BE2C (cell line): ENCODE results near the gene RLBP1.
A peak's percentile ranks its signal among the peaks of the same experiment; 100 is the strongest.

Source experiments
- DNase-seq: peaks from one replicate; pipeline ENCODE4 v3.0.0-alpha.2; 2020
- H3K27me3 ChIP-seq: fragments of 250-450 bp; sonication (Bioruptor Pico); 2 replicates; pipeline ENCODE4 v1.5.1; 2020; ENCODE audit warnings: mild to moderate bottlenecking
- H3K36me3 ChIP-seq: fragments of 250-450 bp; sonication (Bioruptor Pico); 2 replicates; pipeline ENCODE4 v1.5.1; 2020; ENCODE audit warnings: mild to moderate bottlenecking
- H3K4me1 ChIP-seq: fragments of 250-450 bp; sonication (Bioruptor Pico); 2 replicates; pipeline ENCODE4 v1.5.1; 2020
- H3K4me3 ChIP-seq: 2 replicates; pipeline ENCODE4 v1.5.1; 2011; ENCODE audit warnings: low read depth, low read length
- H3K9me3 ChIP-seq: fragments of 250-450 bp; sonication (Bioruptor Pico); 2 replicates; pipeline ENCODE4 v1.5.1; 2020
- CTCF ChIP-seq: IDR thresholded peaks from 2 replicates; pipeline ENCODE4 v1.5.1; 2012; ENCODE audit warnings: mild to moderate bottlenecking, low read depth, low read length

The RLBP1 gene

DNA sequence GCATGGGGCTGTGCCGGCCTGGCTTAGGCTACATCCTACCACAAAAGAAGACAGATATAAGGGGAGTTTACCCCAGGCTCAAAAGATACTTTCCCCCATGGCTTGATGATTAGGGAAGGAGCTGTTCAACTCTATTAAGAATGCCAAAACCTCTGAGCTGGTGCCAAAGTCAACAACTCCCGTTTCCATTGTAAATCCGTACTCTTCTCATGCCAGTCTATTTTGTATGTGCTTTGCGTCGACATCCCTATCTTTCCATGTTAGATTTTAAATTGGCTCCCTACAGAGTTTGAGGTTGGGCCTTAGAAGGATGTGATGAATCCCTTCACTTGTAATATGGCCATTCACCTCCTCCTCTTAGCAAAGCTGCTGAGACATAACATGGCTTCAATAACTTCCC lies 46.9 kb downstream of the RLBP1 start:
- H3K4me1 ChIP-seq = no peaks in the 10 kb centered on the region
- H3K9me3 ChIP-seq = no peaks in the 10 kb centered on the region
- peaks cover 17% of the 10 kb centered on the region for H3K36me3 ChIP-seq
- no peak for DNase-seq
- TF ChIP-seq CTCF = no peak
- no peak overlapping the region for H3K4me3 ChIP-seq
- H3K27me3 ChIP-seq = no peaks in the 10 kb centered on the region

- no peak for DNase-seq
These were observed 48.5 kb downstream of the RLBP1 start for GRCh38 chr15:89172921-89173320.

GRCh38 chr15:89171136-89172072 lies 50.0 kb downstream of the RLBP1 start:
- TF ChIP-seq CTCF = peak; percentile 91
- peak; percentile 63 for DNase-seq
- no peaks in the 10 kb centered on the region; the same call in 1 of the 2 replicates for H3K4me1 ChIP-seq
- peaks cover 2% of the 10 kb centered on the region for H3K36me3 ChIP-seq
- no peak overlapping the region for H3K4me3 ChIP-seq
- no peaks in the 10 kb centered on the region for H3K9me3 ChIP-seq
- H3K27me3 ChIP-seq = no peaks in the 10 kb centered on the region

More at GRCh38 chr15:89172921-89173320, 48.5 kb downstream of the RLBP1 start:
- Histone ChIP-seq H3K9me3 (no peaks in the 10 kb centered on the region), H3K27me3 (no peaks in the 10 kb centered on the region), H3K4me3 (no peak overlapping the region), H3K4me1 (no peaks in the 10 kb centered on the region; the same call in 1 of the 2 replicates), H3K36me3 (peaks cover 6% of the 10 kb centered on the region)
- no peak for TF ChIP-seq CTCF

DNA sequence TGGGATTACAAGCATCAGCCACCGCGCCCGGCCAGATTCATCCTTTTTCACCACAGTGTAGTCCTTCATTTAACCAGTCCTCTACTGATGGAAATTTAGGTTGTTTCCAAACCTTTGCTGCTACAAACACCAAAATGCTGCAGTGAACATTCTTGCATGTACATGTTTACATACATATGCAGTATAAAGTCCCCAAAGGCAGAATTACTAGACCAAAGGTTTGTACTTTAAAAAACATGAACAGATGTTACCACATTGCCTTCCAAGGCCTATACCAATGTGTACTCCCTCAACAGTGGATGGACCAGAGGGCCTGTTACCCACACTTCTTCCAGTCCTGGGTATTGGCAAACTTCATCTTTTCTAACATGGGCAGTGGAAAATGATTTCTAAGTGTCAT lies 51.0 kb downstream of the RLBP1 start:
- Histone ChIP-seq H3K9me3 (no peaks in the 10 kb centered on the region), H3K36me3 (no peaks in the 10 kb centered on the region), H3K27me3 (no peaks in the 10 kb centered on the region), H3K4me1 (no peaks in the 10 kb centered on the region; the same call in 1 of the 2 replicates), H3K4me3 (no peak overlapping the region)
- DNase-seq = no peak
- no peak for TF ChIP-seq CTCF

GRCh38 chr15:89168316-89168833 lies 53.0 kb downstream of the RLBP1 start:
- H3K27me3 ChIP-seq = no peaks in the 10 kb centered on the region
- no peak overlapping the region for H3K4me3 ChIP-seq
- no peak for TF ChIP-seq CTCF
- no peaks in the 10 kb centered on the region; the same call in 1 of the 2 replicates for H3K4me1 ChIP-seq
- no peaks in the 10 kb centered on the region; the same call in none of the 2 replicates for H3K36me3 ChIP-seq
- no peak for DNase-seq
- H3K9me3 ChIP-seq = no peaks in the 10 kb centered on the region
